ENCODE measurements around the gene CFAP97D2. TPM values are rescaled to one million over a fixed set of nuclear protein-coding genes. Genes with fewer than 3 reads are reported as not detected.

Gene CFAP97D2
- total RNA-seq, 1 donor from 2014 or later, result not detected

DNA sequence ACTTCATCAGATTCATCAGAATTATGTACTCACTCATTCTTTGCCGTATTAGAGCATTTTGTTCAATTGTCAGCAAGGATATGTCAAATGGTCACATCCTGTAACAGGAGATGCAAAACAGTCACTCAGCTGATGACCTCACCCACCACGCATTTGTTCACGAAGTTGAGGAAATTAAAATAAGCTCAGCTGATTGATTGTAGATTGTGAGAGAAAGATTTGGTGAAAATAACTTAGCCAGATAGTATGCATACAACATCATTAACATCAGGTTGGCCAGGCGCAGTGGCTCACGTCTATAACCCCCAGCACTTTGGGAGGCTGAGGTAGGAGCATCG, 33.1 kb downstream of the CFAP97D2 start:
- peak overlapping the region; percentile 14 for H3K4me3 Mint-ChIP-seq (ENCODE audit: unreplicated experiment)
- TF ChIP-seq, protein P1, sequence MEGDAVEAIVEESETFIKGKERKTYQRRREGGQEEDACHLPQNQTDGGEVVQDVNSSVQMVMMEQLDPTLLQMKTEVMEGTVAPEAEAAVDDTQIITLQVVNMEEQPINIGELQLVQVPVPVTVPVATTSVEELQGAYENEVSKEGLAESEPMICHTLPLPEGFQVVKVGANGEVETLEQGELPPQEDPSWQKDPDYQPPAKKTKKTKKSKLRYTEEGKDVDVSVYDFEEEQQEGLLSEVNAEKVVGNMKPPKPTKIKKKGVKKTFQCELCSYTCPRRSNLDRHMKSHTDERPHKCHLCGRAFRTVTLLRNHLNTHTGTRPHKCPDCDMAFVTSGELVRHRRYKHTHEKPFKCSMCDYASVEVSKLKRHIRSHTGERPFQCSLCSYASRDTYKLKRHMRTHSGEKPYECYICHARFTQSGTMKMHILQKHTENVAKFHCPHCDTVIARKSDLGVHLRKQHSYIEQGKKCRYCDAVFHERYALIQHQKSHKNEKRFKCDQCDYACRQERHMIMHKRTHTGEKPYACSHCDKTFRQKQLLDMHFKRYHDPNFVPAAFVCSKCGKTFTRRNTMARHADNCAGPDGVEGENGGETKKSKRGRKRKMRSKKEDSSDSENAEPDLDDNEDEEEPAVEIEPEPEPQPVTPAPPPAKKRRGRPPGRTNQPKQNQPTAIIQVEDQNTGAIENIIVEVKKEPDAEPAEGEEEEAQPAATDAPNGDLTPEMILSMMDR (IDR thresholded peaks at IDR 0.05; ENCODE audit: unreplicated experiment), result no peak
- H3K27ac Mint-ChIP-seq (ENCODE audit: unreplicated experiment), result no peak overlapping the region
- no peaks in the 10 kb centered on the region for H3K36me3 Mint-ChIP-seq (ENCODE audit: low read depth, unreplicated experiment)
- DNase-seq (ENCODE audit: low spot score), result no peak
- H3K4me1 Mint-ChIP-seq (ENCODE audit: unreplicated experiment), result peaks cover 6% of the 10 kb centered on the region
- H3K27me3 Mint-ChIP-seq (ENCODE audit: unreplicated experiment), result peaks cover 7% of the 10 kb centered on the region
- H3K9me3 Mint-ChIP-seq (ENCODE audit: unreplicated experiment), result no peaks in the 10 kb centered on the region

DNA sequence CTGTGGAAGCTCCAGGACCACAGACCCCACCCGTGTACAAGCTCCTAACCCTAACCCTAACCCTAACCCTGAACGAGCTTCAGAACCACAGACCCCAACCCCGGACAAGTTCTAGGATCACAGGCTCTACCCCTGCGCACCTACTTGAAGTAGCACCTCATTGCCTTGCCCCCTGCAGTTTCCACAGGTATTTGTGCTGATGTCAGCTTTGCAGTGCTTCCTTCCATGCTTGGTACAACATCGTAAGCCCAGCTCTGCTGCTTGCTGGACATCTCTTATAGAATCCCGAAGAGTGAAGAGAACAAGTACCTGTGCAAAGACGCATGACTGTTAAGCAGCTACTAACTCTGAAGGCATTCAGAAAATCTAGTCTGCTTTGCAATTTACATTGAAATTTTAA, 34.9 kb downstream of the CFAP97D2 start:
- Mint-ChIP-seq H3K4me1 (ENCODE audit: unreplicated experiment) (peaks cover 6% of the 10 kb centered on the region), H3K27me3 (ENCODE audit: unreplicated experiment) (peaks cover 5% of the 10 kb centered on the region), H3K4me3 (ENCODE audit: unreplicated experiment) (no peak overlapping the region), H3K27ac (ENCODE audit: unreplicated experiment) (no peak overlapping the region), H3K9me3 (ENCODE audit: unreplicated experiment) (no peaks in the 10 kb centered on the region), H3K36me3 (ENCODE audit: low read depth, unreplicated experiment) (no peaks in the 10 kb centered on the region)
- DNase-seq (ENCODE audit: low spot score), result no peak
- TF ChIP-seq, protein P1 (IDR thresholded peaks at IDR 0.05; ENCODE audit: unreplicated experiment), result no peak

DNA sequence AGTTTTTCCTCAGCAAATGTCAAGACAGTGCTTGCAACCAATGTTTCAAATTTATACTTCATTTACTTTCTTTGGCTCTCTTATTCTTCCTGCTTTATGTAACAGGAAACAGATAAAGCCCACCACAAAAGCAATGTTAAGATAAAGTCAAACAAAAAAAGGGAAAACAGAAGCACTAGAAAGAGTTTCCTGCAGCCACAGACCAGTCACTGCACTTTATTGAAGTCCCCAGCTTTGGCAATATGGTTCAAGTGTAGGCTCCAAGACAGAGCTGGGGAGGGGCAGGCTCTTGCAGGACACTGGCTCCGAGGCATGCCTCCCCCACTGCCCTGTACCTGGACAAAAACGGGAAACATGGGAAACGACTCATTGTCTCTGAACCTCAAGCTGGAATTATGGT, 40.3 kb downstream of the CFAP97D2 start:
- H3K4me1 Mint-ChIP-seq (ENCODE audit: unreplicated experiment), result peaks cover 21% of the 10 kb centered on the region

DNA sequence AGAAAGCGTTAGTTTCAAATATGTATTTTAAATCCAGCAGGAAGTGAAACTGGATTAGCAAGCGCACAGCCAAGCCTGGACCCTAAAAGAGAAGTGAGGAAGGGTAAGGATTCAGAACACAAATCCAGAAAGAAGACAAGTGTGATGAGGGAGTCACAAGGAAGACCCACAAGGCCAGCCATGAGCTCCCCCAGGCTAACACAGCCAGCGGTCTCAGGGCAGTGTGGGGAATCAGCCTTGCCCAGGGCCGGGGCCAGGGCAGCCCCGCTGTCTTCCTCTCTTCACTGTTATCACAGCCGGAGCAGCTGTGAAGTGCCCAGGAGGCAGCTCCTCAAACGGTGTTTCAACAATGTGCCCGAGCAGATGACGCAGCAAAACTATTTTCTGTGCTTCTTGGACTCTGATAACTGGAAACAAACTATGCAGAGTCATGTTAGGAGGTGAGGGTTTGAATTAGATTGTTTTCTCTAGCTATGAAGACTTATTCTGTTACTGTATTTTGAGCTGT, 43.5 kb downstream of the CFAP97D2 start:
- Mint-ChIP-seq H3K36me3 (ENCODE audit: low read depth, unreplicated experiment) (no peaks in the 10 kb centered on the region), H3K4me3 (ENCODE audit: unreplicated experiment) (no peak overlapping the region), H3K9me3 (ENCODE audit: unreplicated experiment) (no peaks in the 10 kb centered on the region), H3K27ac (ENCODE audit: unreplicated experiment) (no peak overlapping the region), H3K4me1 (ENCODE audit: unreplicated experiment) (peaks cover 23% of the 10 kb centered on the region), H3K27me3 (ENCODE audit: unreplicated experiment) (peaks cover 2% of the 10 kb centered on the region)
- TF ChIP-seq, protein P1 (IDR thresholded peaks at IDR 0.05; ENCODE audit: unreplicated experiment), result no peak
- DNase-seq (ENCODE audit: low spot score), result no peak

More for the DNA sequence above, 40.3 kb downstream of the CFAP97D2 start:
- Mint-ChIP-seq H3K9me3 (ENCODE audit: unreplicated experiment) (no peaks in the 10 kb centered on the region), H3K27ac (ENCODE audit: unreplicated experiment) (no peak overlapping the region), H3K36me3 (ENCODE audit: low read depth, unreplicated experiment) (no peaks in the 10 kb centered on the region), H3K4me3 (ENCODE audit: unreplicated experiment) (no peak overlapping the region), H3K27me3 (ENCODE audit: unreplicated experiment) (no peaks in the 10 kb centered on the region)
- TF ChIP-seq, protein P1 (IDR thresholded peaks at IDR 0.05; ENCODE audit: unreplicated experiment), result no peak
- no peak for DNase-seq (ENCODE audit: low spot score)

DNA sequence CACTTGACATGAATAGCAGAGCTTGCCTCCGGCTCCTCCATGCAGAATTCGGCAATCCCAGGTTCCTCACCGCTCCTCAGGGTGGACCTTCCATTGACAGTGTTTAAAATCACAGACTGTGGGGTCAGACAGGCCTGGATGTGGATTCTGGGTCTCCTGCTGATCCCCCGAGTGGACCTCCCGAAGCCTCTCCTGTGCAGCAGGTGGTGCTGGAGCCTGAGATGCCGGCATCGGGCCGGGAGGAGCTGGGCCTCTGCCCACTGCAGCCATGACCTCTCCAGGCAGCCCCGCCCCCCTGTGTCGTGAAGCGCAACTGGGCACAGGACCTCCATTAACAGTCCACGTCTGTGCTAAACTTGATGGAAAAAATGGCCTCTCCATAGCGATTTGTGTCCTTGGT, 45.1 kb downstream of the CFAP97D2 start:
- Mint-ChIP-seq H3K9me3 (ENCODE audit: unreplicated experiment) (no peaks in the 10 kb centered on the region), H3K36me3 (ENCODE audit: low read depth, unreplicated experiment) (no peaks in the 10 kb centered on the region), H3K4me1 (ENCODE audit: unreplicated experiment) (peaks cover 28% of the 10 kb centered on the region), H3K27me3 (ENCODE audit: unreplicated experiment) (peaks cover 2% of the 10 kb centered on the region), H3K27ac (ENCODE audit: unreplicated experiment) (no peak overlapping the region), H3K4me3 (ENCODE audit: unreplicated experiment) (no peak overlapping the region)
- DNase-seq (ENCODE audit: low spot score), result no peak
- TF ChIP-seq, protein P1 (IDR thresholded peaks at IDR 0.05; ENCODE audit: unreplicated experiment), result no peak
